Superior temporal gyrus (tissue), 1 donor: ENCODE measurements around the gene SLC44A1.

Experiments
- DNase-seq: peaks from one replicate; pipeline ENCODE4 v3.0.0-alpha.2; 2016; ENCODE audit errors: extremely low spot score

Gene SLC44A1

DNA sequence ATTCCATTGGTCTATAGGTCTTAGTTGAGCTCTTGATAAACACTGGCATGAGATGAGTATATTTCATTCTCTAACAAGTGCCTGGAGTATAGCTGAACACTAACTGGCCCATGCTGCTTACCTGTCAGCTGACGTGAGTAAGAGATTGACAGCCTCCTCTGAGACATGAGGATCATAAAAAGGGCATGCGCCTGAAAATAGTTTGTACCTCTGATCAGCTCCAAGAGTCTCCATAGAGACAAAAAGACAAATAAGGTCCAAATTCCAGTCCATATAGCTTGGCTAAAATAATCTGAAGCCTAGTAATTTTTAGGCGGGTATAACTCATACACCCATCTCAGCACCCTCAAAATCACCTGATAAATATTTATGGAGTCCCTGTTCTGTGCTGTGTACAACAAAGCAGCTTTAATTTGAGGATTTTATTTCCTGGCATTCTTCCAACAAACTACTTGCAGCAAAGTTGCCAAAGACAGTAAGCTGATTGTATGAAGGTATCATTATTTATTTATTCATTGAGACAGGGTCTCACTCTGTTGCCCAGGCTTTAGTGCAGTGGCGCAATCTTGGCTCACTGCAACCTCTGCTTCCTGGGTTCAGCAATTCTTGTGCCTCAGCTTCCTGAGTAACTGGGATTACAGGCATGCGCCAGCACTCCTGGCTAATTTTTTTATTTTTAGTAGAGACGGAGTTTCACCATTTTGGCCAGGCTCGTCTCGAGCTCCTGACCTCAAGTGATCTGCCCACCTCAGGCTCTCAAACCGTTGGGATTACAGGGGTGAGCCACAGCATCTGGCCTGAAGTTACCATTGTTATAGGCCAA lies 187.2 kb downstream of the SLC44A1 start:
- DNase-seq, result no peak

DNA sequence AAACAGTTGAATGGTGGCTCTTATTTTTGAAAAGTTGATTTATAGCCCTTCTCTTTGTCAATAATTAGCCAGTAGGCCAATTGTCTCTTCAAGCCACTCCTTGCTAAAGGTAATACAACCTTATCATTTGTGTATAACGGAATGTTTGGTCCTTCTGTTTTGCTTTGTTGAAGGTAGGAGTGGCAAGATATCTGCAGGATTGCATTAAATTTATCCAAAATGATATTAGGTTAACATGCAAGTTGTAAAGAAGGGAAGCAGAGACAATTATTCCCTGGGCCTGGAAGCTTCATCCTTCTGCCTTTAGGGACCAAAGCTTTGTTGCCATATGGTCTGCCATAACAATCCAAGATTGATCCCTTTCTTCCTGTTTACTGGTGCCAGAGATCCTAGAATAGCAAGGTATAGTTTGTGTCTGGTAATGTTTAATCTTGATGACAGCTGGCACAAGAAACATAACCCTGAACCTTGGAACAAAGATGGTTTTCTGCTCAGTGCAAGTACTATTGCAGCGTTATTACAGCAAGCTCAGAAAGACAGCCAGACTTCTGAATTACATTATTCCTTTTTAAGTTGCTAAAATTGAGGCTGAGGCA lies 187.9 kb downstream of the SLC44A1 start:
- no peak for DNase-seq

DNA sequence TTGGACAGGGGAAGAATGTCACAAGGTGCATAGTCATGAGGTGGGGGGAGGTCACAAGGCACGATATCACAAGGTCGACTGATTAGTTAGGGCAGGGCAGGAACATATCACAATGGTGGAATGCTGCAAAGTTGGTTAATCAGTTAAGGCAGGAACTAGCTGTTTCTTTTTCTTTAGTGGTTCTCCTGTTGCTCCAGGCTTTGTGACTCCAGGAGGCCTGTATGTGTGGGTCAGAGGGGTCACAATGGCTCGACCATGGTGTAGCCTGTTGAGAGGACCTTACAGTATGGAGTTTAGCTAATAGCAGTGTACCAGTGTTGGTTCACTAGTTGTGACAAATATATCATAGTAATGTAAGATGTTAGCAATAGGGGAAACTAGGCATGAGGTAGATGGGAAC lies 191.0 kb downstream of the SLC44A1 start:
- no peak for DNase-seq

DNA sequence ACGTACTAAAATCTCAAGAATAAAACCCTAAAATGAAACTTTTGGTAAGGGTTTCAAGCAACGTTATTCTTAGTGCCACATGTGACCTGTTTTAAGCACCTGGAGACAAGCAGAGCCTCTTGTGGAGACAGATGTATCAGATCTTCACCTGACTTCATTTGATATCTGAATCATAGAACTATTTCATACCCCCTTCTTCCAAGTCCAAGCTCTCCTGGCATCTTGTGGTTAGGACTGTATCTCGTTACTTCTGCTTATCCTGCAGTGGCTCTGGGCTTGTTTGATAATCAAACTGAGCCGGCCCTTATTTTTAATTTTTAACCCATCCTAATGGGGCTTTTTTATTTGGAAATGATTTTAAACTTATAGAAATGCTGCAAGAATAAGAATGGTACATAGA lies 192.3 kb downstream of the SLC44A1 start:
- DNase-seq, result no peak

DNA sequence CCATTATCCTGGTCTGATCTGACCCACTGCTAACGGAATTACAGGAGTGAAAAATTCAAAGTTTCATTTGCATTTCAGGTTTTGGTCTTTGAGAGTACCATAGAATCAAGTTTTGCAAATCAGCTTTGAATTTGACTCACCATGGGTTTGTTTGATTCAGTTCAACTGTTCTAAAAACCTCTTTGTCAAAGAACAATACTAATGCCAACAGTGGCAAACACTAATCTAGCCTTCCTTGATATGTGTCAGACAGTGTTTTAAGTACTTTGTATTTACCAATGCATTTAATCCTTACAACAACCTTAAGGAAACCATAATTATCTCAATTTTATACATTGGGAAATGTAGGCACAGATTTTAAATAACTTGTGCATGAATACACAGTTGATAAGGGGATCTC lies 193.3 kb downstream of the SLC44A1 start:
- DNase-seq, result no peak

DNA sequence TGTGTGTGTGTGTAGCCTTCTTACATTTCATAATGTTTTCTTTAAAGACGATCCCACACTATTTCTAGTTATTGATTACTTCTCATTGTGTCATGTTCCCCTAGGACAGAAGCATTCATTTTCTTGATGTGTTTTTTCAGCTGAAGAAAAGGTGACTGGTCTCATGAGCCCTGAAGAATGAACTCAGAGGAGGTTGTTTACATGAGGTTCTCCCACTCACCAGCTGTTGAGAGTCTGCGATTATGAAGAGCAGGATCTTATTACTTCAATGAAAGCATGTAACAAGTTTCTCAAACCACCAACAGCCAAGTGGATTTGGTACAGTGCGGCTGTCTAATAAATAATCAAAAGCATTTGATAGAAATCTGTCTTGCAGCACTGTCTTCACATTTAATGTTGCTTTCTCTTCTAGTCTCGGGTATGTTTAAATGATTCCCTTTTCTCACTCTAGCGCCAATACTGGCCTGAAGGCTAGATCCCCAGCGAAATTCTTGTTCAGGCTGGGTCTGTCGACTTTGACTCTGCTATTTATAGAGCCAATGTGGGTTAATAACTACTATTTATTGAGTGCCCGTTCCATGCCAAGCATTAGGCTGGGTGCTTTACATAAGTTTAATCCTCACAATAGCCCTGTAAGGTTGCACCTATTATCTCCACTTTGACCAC lies 193.8 kb downstream of the SLC44A1 start:
- DNase-seq, result no peak

DNA sequence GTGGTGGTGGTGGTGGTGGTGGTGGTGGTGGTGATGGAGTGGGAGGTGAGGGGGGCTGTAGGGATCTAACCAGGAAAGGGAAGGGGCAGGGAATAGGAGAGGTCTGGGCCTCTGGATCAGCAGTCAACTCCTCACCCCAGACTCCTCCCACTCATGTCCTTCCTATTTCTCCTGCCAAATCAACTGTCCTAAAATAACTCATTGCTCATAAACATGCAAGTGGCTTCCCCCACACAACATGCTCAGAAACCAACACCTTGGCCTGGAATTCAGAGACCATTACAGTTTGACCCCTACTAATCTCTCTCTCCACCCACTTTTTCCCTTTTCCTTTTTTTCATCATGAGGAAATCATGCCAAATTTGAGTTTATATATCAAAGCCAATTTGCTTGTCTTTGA lies 195.0 kb downstream of the SLC44A1 start:
- DNase-seq, result no peak

DNA sequence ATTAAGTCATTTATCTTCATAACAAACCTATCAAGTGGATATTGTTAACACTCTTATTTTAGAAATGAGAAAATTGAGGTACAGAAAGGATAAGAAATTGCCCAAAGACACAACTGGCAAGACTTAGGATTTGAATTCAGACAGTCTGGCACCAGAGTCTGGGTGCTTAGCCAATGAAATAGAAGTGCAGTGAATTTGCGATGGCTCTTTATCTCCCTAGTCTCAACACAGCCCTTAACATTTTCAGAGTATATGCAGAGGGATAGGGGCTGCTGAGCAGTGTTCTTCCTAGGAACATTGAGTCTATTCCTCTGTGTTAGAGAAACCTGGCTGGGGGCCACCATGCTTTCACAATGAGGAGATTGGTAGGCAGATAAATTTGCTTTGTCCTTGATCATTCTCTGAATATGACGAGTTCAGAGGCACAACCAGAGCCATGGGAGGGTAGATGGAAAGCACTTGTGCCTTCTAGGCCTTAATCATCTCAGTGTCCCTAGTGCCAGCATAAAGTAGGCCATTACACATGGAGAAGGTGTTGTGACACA lies 197.2 kb downstream of the SLC44A1 start:
- DNase-seq, result no peak

DNA sequence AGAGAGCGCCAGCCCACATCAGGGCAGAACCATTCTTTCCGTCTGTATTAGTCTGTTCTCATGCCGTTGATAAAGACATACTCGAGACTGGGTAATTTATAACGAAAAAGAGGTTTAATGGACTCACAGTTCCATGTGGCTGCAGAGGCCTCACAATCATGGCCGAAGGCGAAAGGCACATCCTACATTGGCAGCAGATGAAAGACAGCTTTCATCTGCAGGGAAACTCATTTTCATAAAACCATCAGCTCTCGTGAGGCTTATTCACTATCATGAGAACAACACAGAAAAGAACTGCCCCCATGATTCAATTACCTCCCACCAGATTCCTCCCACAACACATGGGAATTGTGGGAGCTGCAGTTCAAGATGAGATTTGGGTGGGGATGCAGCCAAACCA lies 198.7 kb downstream of the SLC44A1 start:
- peak; percentile 51 for DNase-seq

DNA sequence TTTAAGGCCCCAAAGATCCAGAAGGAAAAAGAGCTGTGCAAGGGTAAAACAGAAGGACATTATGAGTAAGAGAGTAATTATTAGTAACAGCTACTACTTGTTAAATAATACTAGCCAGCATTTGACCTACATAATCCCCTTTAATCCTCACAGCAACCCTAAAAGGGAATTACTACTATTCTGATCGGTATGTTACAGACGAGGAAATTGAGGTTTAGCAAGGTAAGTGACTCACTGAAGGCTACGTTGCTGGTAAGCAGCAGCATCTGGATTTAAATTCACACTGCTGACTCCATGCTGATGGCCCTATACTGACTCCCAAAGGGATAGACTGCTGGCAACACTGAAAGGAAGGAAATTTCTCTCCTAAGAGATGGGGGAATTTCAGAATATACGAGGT lies 199.7 kb downstream of the SLC44A1 start:
- DNase-seq, result no peak

DNA sequence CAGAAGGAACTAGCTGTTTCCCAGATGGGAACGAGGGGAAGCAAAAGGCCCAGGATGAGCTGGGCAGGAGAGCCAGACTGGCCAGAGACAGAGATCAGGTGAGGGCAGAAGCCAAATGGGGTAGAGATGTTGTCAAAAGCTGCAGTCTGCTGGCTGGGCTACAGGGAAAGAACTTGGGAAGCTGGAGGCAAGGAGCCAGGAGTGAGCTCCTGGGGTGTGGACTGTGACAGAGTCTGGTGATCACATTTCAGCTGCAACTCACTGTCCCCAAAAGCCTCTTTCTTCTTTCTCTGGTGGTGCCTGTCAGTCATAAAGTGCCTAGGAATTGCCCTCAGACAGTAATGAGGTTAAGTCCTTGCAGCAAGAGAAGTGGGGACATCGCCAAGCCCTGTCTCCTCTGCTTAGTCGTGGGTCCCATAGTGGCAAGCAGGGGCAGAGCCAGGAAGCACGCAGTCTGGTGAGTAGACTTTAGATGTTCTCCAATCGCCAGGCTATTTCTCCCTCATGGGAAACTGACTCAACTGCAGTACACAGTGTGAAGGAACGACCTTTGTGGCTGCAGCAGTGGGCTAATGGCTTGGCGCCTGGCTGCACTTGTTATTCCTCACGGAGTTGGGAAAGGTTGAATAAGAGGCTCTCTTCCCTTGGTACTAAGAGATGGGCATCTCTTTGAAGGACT lies 200.9 kb downstream of the SLC44A1 start:
- DNase-seq, result peak; percentile 26

DNA sequence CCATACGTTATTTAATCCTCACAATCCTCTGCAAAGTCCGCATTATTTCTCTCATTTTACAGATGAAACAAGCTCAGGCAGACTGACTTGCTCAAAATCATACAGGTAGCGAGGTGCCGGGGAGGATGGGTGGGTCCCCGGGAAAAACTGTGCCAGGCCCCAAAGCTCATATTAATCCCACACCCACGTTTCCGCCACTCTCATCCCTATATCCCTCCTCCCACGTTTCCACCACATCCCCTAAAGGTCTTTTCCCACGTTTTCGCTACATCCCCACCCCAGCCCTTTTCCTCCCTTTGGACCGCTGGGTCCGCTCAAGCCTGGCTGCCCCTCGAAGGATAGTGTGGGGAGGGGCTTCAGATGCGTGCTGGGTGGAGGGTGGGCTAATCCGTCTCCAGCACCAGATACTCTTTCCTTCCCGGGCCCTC lies 202.9 kb downstream of the SLC44A1 start:
- DNase-seq, result peak; percentile 27

DNA sequence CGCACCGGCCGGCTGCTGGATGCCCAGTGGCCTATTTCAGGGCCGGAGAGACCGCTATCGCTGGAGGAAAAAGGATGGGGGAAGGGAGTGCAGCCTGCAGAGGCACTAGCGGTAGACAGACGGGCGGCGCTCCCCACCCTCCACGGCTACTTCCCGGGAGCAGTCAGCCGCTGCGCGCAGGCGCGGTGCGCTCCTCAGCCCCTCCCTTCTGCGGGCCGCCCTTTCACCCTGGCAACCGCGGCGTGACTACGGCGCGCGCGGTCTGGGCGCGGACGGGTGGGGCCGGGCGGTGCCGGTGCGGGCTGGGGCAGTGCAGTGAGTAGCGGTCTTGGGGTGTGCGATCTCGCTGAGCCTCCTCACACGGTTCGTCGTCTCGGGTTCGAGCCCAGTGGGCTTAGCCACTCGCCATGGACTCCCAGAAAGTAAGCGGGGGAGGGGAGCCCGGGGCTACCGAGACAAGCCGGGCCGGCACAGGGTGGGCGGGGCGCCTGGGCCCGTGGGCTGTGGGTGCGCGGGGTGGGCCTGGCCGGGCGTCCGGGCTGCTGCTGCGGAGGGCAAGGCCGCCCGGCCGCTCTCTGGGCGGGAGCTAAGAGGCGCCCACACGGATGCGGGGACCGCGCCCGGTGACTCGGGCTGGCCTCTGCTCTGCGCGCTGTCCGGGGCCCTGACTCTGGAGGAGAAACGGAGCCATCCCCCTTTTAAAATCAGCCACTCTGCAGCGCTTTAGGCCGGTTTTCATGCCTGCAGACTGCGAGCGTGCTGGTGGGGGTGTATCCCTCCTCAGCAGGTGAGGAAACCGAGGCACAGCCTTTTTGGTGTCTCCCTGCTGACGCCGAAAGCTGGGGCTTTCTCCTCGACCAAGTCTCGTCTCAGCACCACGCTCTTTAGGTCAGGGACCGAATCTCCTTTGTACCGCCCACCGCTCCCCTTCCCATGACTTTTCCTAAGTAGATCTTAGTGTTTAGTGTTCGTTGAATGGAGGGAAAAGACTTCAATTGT lies 203.7 kb downstream of the SLC44A1 start, which contains the start of gene FSD1L:
Gene FSD1L, plus strand, starts transcription at position 221 of the 999 bp plus-strand sequence. Its CDS starts 187 bp downstream, at position 408.
- peak; percentile 92 for DNase-seq

DNA sequence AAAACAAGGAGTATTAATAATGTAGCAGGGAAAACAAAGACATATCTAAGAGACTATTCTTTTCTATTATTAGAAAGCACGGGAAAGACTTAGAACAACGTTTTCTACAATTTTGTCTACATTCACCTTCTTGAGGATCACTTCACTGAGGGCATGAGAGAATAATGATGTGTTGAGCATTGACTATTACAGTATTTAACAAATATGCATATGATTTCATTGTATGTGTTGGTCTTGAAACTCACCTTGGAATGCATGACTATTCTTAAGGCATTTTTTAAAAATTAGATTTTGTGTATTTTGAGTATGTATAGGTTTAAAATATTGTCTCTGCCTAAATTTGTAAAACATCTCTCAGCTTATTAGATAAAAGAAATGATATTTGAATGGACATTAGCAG lies 204.6 kb downstream of the SLC44A1 start:
- no peak for DNase-seq

DNA sequence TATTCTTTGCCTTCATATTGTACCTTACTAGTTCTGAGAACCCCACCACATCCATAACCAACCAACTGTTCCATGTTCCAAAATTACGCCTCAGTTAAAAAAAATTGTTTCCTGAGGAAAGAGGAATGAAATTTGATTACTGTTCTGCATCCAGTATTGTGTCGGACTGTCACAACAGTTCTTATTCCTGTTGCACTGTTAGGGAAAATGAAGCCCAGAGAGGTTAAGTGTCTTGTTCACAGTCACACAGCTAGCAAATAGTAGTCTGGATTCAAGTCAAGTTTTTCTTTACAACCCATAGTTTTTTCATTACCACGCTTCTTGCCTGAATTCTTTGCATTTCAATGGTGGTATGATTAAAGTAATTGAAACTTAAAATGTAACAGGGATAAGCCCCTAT lies 207.7 kb downstream of the SLC44A1 start:
- DNase-seq, result no peak

DNA sequence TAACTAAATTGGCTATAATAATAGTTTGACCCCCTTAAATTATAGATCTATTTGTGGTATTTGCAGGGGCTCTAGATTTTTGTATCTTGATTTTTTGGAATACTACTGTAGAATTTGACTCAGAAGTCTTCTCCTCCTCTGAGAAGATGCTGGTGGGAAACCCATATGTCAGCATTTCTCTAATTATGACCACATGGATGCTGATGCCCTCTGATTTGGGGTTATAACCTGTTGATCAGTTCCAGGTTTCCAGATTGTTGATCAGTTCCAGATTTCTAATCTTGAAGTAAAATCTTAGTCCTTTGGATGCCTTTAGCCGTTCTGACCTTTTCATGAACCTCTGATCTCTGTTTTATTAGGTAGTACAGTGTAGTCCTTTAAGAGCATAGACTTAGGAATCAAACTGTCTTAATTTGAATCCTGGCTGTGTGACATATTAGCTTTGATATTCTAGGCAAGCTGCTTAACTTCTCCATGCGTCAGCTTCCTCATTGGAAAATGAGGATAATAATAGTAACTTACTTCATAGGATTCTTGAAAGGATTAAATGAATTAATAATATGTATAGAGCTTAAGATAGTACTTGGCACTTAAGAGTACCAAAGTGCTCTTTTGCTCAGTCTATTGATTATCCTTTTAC lies 211.5 kb downstream of the SLC44A1 start:
- DNase-seq, result no peak

DNA sequence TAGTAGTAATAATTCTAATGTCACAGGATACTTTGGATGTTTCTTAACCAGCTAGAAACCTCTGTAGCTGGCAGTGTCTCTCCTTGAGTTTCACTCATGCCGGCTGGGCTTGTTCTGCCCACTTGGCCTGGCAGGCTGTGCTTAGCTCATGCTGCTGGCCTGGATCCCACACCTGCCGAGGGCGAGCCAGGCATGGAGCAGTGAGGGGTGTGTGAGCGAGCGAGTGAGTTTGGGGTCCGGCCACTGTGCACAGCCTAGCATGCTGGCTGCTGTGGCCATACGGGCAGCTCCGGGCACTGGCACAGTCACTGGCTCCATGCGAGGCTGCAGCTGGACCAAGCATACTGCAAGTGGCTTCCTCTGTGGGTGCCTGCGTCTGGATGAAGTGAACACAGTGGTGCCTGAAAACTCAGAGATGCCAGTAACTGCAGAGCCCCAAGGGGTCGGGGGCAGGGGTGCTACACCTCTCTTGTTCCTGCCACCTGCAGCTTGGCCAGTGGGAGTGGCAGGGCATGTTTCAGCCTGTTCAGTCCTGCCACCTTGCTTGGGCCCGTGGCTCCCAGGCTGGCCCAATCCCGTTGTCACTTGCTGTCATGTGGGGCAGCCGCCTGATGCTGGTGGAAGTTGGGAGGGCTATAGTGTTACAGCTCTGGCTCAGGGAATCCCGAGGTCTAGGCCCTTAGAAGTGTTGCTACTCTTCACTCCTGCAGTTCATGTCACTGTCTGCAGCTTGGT lies 213.3 kb downstream of the SLC44A1 start:
- DNase-seq, result no peak

DNA sequence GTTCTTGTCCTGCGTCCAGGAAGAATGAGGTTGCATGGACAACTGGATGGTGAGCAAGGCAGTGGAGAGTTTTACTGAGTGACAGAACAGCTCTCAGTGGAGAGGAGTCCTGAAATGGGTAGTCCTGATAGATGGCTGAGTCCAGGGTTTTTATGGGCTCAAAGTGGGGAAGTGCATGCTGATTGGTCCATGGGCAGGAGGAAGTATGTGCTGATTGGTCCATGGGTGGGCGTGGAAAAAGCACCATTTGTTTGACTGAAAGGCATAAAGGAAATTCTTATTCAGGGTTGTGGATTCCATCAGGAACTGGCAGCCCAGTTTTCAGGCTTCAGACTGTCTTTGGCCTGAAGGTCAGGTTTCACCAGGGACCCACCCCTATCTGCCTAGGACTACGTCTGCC lies 214.0 kb downstream of the SLC44A1 start:
- DNase-seq, result no peak

DNA sequence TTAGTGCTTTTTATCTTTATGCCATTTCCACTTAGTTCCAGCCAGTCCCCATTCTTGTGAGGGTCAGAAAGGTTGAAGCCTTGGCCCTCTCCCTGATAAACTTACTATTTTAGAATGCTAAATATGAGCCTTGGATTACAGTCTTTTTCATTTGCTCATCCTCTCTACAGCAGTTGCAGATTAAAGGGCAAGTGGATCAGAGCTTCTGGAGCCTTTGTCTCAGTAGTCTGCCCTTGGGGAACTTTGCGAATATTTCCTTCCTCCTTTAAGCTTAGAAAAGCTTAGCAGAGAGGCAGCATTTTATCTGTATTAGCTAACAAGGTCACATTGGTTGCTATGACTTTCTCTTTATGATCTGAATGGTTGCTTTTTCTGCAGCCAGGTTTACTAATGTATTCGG lies 214.9 kb downstream of the SLC44A1 start:
- DNase-seq, result no peak
